GM20431 (cell line): ENCODE data around the gene ITIH2.
"Not testable (repeated sequence)": the region's sequence is repeated elsewhere in the genome, so short reads cannot be mapped to it uniquely, and the experiment has no call there.

Source experiments
- in situ Hi-C: fragments of 300-500 bp; cut with MseI, MboI; formaldehyde crosslinking; loops from one replicate; pipeline ENCODE4 v1.15.0; 2020; ENCODE audit warnings: low sequenced_read_pairs; ENCODE audit not compliant: unreplicated experiment

Gene ITIH2

GRCh38 chr10:7703140-7703539 lies at the start of gene ITIH2:
Gene ITIH2, plus strand, starts transcription at chr10:7703316. Its CDS starts 119 bp downstream, at chr10:7703435.
- in situ Hi-C loops, result no loop called here

GRCh38 chr10:7657079-7657478 lies 46.0 kb upstream of the ITIH2 start:
- in situ Hi-C loops, result not testable (repeated sequence)

- in situ Hi-C loops, result no loop called here
Observed at GRCh38 chr10:7657552-7657951, 45.6 kb upstream of the ITIH2 start.

- in situ Hi-C loops, result no loop called here
Observed at GRCh38 chr10:7659560-7659959, 43.6 kb upstream of the ITIH2 start.

- in situ Hi-C loops, result no loop called here
Observed at GRCh38 chr10:7662522-7662921, 40.6 kb upstream of the ITIH2 start.

- in situ Hi-C loops, result no loop called here
Observed at GRCh38 chr10:7664707-7665106, 38.4 kb upstream of the ITIH2 start.

- in situ Hi-C loops, result no loop called here
Observed at GRCh38 chr10:7665767-7666166, 37.3 kb upstream of the ITIH2 start.

- in situ Hi-C loops, result no loop called here
Observed at GRCh38 chr10:7666253-7667023, 36.7 kb upstream of the ITIH2 start, which contains the start of gene ITIH5. Gene ITIH5, minus strand, starts transcription at chr10:7666966. Its CDS starts 74 bp downstream, at chr10:7666892.

GRCh38 chr10:7667262-7668141 lies 35.6 kb upstream of the ITIH2 start:
- in situ Hi-C loops, result no loop called here

- in situ Hi-C loops, result no loop called here
Observed at GRCh38 chr10:7670157-7670556, 33.0 kb upstream of the ITIH2 start.

GRCh38 chr10:7672341-7673134 lies 30.6 kb upstream of the ITIH2 start:
- in situ Hi-C loops, result no loop called here

- in situ Hi-C loops, result no loop called here
Observed at GRCh38 chr10:7679256-7679655, 23.9 kb upstream of the ITIH2 start.

GRCh38 chr10:7680078-7680477 lies 23.0 kb upstream of the ITIH2 start:
- in situ Hi-C loops, result loop anchor here (10.0 kb wide), 1 partner anchor 155 kb away; no protein-coding TSS in a partner anchor

GRCh38 chr10:7686351-7687171 lies 16.6 kb upstream of the ITIH2 start:
- in situ Hi-C loops, result loop anchor here (10.0 kb wide), 1 partner anchor 162 kb away; no protein-coding TSS in a partner anchor

GRCh38 chr10:7687228-7687907 lies 15.7 kb upstream of the ITIH2 start:
- in situ Hi-C loops, result loop anchor here (10.0 kb wide), 1 partner anchor 163 kb away; no protein-coding TSS in a partner anchor

GRCh38 chr10:7689591-7689990 lies 13.5 kb upstream of the ITIH2 start:
- in situ Hi-C loops, result loop anchor here (10.0 kb wide), 1 partner anchor 165 kb away; no protein-coding TSS in a partner anchor

- in situ Hi-C loops, result not testable (repeated sequence)
Observed at GRCh38 chr10:7690885-7691597, 12.1 kb upstream of the ITIH2 start.

- in situ Hi-C loops, result not testable (repeated sequence)
Observed at GRCh38 chr10:7692368-7692767, 10.7 kb upstream of the ITIH2 start.
